GM18867 (cell line): ENCODE results near the gene ALG12.

Experiments
- ATAC-seq: cut with Tn5 transposase; IDR thresholded peaks from one replicate; pipeline ENCODE4 v1.9.1; 2021; ENCODE audit warnings: mild to moderate bottlenecking, moderate library complexity; ENCODE audit not compliant: unreplicated experiment

The ALG12 gene

DNA sequence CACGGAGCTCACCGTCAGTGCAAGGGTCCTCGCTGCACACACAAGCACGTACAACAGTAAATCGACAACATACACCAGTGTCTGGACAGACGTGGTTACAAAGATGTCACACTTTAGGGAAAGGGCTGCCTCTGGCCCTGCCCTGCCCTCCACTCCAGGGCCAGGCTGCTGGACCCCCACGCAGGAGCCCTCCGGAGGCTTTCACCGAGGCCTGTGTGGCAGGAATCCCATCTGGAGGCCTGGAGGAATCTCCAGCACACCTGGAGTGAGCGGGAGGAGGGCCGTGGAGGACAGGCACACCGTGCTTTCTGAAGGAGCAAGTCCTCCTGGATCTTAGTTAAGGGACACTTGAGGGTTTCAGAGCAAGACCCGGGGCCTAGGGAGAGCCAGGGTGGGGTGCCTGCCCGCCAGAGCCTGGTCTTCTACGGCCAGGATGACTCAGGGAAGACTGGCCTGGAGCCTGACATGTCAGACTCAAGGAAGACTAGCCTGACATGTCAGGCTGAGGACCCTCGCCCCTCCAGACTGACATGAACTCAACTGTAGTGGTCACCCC lies 40.2 kb upstream of the ALG12 start:
- no peak for ATAC-seq

DNA sequence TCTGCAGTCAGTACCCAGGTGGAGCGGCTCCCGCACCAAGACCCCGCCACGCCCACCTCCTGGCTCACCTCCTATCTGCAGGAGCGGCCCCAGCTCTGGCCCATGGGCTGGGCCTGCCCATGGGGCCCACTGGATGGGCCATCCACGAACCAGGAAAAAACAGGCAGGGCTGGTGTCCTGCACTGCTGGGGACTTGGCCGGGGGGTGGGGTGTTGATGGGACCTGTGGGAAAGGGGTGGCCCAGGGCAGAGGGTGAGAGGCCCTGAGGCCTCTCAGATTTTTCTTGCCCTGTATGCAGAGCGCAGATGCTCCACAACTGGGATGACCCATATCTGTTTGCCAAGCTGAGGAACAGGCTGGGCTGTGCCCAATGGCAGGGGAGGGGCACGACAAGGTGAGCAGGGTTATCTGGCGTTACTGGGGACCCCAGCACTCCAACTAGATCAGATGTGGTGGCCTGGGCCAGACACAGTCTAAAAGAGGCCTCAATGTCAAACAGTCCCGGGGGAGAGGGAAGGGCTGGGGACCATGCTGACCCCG lies 39.7 kb upstream of the ALG12 start:
- ATAC-seq = no peak

DNA sequence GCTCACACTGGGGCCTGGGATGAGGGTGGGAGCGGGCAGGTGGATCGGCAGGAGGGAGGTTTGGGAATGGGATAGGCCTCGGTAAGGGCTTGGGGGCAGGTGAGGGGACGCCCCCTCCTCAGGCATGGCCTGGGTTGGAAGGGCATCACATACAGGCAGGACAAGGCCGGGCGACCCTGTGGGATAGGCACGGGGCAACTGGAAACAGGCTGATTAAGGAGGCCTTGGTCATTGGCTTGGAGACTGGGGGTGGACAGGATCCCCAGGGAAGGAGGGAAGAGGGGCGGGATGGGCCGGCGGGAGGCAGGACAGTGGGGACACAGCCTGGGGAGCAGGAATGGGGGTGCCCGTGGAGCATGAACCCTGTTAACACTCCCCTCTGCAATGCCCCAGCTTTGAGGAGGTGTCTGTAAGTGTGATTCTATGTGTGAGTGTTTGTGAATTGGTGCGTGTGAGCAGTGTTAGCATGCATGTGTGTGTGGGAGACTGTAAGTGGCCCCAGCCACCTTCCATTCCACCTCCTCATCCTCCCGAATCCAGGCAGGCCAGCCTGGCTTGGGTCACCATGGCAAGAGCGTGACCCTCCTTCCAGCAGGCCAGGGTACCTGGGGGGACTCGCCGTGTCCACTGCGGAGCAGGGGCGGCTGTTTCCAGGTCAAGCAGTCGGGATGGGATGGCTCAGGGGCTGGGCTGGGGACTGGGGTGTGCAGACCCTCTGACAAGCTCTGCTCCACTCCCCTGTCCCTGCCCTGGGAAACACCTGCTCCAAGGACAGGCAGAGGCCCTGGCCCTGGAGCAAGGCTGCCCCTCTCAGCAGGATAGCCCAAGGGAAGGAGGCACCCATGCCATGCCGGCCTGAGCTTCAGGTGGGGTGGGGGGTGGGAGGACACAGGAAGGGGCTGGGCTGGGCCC lies 38.9 kb upstream of the ALG12 start:
- ATAC-seq = no peak

DNA sequence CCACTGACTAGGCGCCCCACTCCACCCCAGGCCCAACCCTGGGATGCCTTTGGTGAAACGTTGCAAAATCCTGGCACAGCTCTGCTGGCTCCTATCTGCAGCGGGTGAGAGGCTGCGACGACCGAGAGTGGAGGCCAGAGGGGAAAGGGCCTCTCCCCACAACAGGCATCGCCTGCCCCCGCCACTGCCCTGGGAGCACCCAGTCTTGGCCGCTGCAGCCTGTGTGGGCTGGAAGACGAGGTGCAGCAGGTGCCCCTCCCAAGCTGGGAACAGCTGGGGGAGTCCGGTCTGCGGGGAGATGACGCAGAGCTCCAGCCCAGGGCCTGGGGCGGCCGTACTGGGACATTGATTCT lies 38.2 kb upstream of the ALG12 start:
- no peak for ATAC-seq

GRCh38 chr22:49955581-49956417 lies 37.6 kb upstream of the ALG12 start:
- ATAC-seq = no peak

- no peak for ATAC-seq
These were observed 36.8 kb upstream of the ALG12 start for GRCh38 chr22:49954991-49955580.

DNA sequence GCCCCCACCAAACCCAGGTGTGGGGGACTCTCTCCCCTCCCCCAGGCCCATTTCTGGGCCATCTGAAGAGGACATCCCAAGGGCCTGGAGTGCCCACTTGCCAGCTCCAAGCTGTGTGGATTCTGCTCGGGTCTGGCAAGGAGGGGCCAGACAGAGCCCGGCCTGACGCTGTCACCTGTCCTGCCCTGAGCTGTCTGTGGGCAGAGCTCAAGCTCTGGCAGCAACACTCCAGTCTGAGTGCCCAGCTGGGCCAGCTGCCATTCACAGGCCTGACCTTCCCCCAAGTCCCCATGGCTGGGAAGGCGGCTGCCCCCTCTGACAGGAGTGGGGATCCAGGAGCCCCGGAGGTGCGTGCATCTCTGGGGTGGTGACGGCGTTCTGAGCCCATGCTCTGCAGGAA lies 36.1 kb upstream of the ALG12 start:
- no peak for ATAC-seq

DNA sequence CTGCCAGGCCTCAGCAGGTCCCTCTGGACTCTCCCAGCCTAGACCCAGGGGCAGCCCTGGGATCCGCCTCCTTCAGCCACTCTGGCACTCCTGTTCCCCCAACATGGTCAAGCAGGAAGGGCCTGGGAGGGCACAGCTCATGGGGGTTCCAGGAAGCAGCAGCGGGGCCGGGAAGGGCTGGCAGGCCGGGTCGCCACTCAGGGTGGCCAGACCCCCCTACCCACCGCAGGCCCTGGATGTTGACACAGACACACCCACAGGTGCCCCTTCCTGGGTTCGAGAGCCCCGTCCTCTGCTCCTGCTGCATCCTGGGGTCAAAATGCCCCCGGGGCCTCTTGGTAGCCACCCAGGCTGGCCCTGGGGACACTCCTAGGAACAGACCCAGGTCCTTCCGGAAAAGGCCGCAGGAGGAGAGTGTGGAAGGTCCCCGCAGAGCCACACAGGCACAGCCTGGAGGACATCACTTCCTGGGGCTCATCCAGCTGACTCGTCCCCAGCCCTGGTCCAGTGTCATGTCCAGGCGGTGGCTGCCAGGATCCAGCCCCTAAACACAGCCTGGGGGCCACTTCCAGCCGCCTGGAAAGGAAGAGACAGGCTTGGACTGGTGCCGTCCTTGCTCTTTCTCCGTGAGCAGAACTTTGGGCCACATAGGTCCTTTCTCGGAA lies 35.6 kb upstream of the ALG12 start:
- no peak for ATAC-seq

GRCh38 chr22:49953027-49953679 lies 34.9 kb upstream of the ALG12 start:
- no peak for ATAC-seq

DNA sequence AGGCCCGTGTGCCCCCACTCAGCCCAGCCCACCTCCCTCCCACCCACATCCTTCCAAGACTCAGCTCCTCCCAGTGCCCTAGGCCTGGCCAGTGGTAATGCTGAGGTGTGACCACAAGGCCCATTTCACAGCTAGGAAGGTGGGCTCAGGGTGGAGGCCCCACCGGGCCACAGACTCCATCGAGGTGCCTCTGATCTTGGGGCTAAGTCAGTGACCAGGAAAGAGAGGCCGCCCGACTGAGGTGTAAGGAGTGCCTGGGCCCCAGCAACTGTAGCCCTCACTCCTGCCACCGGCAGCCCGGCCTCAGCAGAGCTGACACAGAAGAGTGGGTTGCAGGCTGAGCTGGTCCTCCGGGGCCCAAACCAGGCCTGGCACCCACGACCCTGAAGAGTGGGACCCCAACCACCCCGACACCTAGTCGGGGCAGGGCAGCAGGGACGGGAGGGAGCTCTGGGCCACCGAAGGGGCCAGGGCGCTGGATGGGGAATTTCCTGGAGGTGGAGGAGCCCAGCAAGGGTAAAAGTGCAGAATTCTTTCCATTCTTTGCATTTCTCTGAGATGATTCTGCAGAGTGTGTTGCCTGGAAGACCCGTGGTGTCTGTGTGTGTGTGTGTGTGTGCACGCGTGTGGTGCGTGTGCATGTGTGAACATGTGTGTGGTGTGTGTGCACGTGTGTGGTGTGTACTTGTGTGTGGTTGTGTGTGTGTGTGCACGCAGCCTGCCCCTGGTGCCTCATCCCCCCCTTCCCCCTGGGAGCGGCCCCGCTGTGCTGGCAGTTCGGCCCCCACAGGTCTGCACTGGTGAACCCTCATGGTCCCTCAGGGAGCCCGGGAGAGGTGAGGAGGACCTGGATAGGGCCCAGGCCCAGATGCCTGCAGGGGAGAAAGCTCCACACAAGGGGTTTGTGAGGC lies 34.0 kb upstream of the ALG12 start:
- ATAC-seq = no peak

- ATAC-seq = no peak
These were observed 33.4 kb upstream of the ALG12 start for GRCh38 chr22:49951678-49951985.

GRCh38 chr22:49951000-49951677 lies 32.9 kb upstream of the ALG12 start:
- no peak for ATAC-seq

- no peak for ATAC-seq
These were observed 32.3 kb upstream of the ALG12 start for GRCh38 chr22:49950396-49950994.

DNA sequence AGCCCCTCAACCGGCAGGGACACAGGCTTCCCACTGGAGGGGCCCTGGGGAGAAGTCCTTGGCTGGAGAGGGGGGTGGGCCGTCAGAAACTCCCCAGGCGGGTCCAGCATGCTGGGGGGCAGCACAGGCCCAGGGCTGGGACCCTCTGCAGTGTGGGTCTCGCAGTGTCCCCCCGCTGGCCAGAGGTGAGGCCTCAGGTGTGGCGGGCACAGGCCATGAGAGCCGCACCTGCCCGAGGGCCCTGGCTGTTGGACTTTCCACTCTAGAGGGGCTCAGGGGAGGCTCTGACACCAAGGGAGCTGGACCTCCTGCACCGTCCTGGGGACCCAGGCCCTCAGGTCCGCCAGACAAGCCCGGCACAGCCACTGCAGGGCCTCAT lies 31.7 kb upstream of the ALG12 start:
- ATAC-seq = no peak

DNA sequence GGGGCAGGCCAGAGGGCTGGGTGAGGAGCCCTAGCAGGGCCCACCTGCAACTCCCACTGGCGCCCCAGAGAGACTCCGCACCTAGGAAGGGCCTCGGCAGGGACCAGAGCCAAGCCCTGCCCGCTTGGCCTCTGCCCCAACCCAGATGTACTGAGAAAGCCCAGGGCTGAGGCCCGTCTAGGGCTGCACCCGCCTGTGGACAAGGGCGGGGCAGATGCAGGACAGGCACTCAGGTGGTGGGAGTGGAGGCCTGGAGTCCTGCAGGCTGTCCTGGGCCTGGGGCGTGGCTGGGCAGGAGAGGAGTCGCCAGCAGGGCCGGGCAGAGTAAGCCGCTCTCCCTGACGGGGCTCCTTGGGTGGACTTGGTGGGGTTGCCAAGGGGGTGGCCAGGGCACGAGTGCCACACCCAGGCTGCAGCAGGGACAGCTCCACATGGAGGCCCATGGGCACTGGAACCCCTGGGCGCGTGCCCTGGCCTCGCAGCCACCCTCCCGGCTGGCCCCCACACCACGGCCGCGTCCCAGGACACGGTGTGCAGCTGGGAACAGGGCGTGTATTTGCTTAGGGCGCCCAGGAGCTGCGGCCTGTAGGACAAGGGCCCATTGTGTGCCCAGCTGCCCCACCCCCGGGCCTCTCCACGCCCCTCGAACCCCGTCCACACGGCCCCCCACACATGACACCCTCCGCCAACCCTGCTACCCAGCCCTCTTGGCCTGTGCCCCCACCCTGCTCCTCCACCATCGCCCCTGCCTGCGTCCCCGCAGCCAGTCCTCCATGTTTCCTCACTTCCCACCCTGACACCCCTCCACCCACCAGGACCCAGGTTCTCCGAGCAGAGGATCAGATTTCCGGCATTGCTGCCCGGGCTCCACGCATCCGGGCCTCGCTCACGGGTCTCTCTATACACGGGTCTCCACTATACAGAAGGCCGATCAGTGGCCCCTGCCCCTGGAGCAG lies 31.0 kb upstream of the ALG12 start:
- ATAC-seq = no peak

GRCh38 chr22:49948116-49948957 lies 30.1 kb upstream of the ALG12 start:
- ATAC-seq = no peak
